Measurements from ENCODE around the gene PIN1. TPM values are rescaled to one million over a fixed set of nuclear protein-coding genes. Genes with fewer than 3 reads are reported as not detected.
"Not testable (repeated sequence)": the region's sequence is repeated elsewhere in the genome, so short reads cannot be mapped to it uniquely, and the experiment has no call there.

Gene PIN1
- total RNA-seq, 1 experiment from 2014 or later: 61.4 TPM

DNA sequence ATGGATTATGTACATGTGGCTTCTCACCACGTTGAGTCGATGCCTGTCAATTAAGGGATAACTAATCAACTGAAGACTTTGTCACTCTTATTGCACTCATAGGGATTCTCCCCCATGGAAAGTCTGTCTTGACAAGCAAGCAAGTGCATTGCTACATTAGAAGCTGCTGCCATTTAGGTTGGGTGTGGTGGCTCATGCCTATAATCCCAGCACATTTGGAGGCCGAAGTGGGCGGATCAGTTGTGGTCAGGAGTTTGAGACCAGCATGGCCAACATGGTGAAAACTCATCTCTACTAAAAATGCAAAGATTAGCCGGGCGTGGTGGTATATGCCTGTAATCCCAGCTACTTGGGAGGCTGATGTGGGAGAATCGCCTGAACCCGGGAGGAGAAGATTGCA lies 48.3 kb upstream of the PIN1 start:
- Mint-ChIP-seq H3K4me1 (ENCODE audit: insufficient read depth, unreplicated experiment) (peaks cover 16% of the 10 kb centered on the region), H3K36me3 (ENCODE audit: insufficient read depth, unreplicated experiment) (peaks cover 7% of the 10 kb centered on the region), H3K9me3 (ENCODE audit: unreplicated experiment) (no peaks in the 10 kb centered on the region), H3K27me3 (ENCODE audit: insufficient read depth, unreplicated experiment) (no peaks in the 10 kb centered on the region), H3K4me3 (ENCODE audit: unreplicated experiment) (peak overlapping the region; percentile 93), H3K27ac (ENCODE audit: low read depth, unreplicated experiment) (no peak overlapping the region)
- DNase-seq (ENCODE audit: unreplicated experiment): no peak
- POLR2A ChIA-PET: interaction anchor here (0.6 to 1.3 kb wide), 2 partner anchors 41 to 139 kb away, joined by 3 to 4 read pairs; partner anchors contain the start of gene UBL5
- no TSS peak for BruUV-seq (replicated peaks)
- intact Hi-C loops (cut with micrococcal nuclease): no loop called here
- TF ChIP-seq, protein P1, sequence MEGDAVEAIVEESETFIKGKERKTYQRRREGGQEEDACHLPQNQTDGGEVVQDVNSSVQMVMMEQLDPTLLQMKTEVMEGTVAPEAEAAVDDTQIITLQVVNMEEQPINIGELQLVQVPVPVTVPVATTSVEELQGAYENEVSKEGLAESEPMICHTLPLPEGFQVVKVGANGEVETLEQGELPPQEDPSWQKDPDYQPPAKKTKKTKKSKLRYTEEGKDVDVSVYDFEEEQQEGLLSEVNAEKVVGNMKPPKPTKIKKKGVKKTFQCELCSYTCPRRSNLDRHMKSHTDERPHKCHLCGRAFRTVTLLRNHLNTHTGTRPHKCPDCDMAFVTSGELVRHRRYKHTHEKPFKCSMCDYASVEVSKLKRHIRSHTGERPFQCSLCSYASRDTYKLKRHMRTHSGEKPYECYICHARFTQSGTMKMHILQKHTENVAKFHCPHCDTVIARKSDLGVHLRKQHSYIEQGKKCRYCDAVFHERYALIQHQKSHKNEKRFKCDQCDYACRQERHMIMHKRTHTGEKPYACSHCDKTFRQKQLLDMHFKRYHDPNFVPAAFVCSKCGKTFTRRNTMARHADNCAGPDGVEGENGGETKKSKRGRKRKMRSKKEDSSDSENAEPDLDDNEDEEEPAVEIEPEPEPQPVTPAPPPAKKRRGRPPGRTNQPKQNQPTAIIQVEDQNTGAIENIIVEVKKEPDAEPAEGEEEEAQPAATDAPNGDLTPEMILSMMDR (IDR thresholded peaks at IDR 0.05; ENCODE audit: unreplicated experiment): no peak
- CTCF ChIA-PET: interaction anchor here (0.7 to 0.8 kb wide), 3 partner anchors 161 to 1169 kb away, joined by 3 to 4 read pairs (median 3); no protein-coding TSS in a partner anchor

DNA sequence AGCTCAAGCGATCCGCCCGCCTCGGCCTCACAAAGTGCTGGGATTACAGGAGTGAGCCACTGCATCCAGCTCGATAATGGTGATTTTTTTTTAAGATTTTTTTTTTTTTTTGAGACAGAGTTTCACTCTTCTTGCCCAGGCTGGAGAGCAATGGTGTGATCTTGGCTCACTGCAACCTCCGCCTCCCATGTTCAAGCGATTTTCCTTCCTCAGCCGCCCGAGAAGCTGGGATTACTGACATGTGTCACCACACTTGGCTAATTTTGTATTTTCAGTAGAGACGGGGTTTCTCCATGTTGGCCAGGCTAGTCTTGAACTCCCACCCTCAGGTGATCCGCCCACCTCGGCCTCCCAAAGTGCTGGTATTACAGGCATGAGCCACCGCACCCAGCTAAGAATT lies 46.5 kb upstream of the PIN1 start:
- H3K36me3 Mint-ChIP-seq (ENCODE audit: insufficient read depth, unreplicated experiment); BruUV-seq (replicated peaks); H3K4me3 Mint-ChIP-seq (ENCODE audit: unreplicated experiment); DNase-seq (ENCODE audit: unreplicated experiment); H3K27ac Mint-ChIP-seq (ENCODE audit: low read depth, unreplicated experiment); intact Hi-C loops (cut with micrococcal nuclease); H3K27me3 Mint-ChIP-seq (ENCODE audit: insufficient read depth, unreplicated experiment); H3K9me3 Mint-ChIP-seq (ENCODE audit: unreplicated experiment): not testable (repeated sequence)
- peaks cover 16% of the 10 kb centered on the region for H3K4me1 Mint-ChIP-seq (ENCODE audit: insufficient read depth, unreplicated experiment)
- ChIA-PET POLR2A (interaction anchor here (1.4 kb wide), 1 partner anchor 166 kb away, joined by 5 read pairs; no protein-coding TSS in a partner anchor), CTCF (interaction anchor here (0.5 to 1.8 kb wide), 12 partner anchors 10 to 1505 kb away, joined by 3 to 11 read pairs (median 4); no protein-coding TSS in a partner anchor)

DNA sequence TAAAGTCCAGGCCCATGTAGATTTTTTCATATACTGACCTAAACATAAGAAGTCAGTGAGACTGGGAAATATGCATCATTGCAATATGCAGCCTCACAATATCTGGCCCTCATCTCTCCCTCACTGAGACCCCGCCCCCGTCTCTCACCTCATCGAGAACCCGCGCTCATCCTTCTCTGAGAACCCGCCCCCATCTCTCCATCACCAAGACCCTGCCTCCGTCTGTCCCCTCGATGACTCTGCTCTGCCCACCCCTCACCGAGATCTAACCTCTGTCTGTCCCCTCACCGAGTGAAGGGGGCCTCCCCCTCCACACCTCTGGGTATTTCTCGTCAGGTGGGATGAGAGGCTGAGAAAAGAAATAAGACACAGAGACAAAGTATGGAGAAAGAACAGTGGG lies 46.1 kb upstream of the PIN1 start:
- H3K36me3 Mint-ChIP-seq (ENCODE audit: insufficient read depth, unreplicated experiment): peaks cover 7% of the 10 kb centered on the region
- intact Hi-C loops (cut with micrococcal nuclease): no loop called here
- H3K9me3 Mint-ChIP-seq (ENCODE audit: unreplicated experiment): no peaks in the 10 kb centered on the region
- no TSS peak for BruUV-seq (replicated peaks)
- no peaks in the 10 kb centered on the region for H3K27me3 Mint-ChIP-seq (ENCODE audit: insufficient read depth, unreplicated experiment)
- ChIA-PET CTCF (interaction anchor here (0.6 to 1.8 kb wide), 7 partner anchors 10 to 1480 kb away, joined by 3 to 11 read pairs (median 4); no protein-coding TSS in a partner anchor), POLR2A (interaction anchor here (1.4 kb wide), 1 partner anchor 167 kb away, joined by 5 read pairs; no protein-coding TSS in a partner anchor)
- TF ChIP-seq, protein P1 (IDR thresholded peaks at IDR 0.05; ENCODE audit: unreplicated experiment): no peak
- H3K4me1 Mint-ChIP-seq (ENCODE audit: insufficient read depth, unreplicated experiment): peaks cover 16% of the 10 kb centered on the region
- no peak overlapping the region for H3K4me3 Mint-ChIP-seq (ENCODE audit: unreplicated experiment)
- H3K27ac Mint-ChIP-seq (ENCODE audit: low read depth, unreplicated experiment): no peak overlapping the region
- no peak for DNase-seq (ENCODE audit: unreplicated experiment)

DNA sequence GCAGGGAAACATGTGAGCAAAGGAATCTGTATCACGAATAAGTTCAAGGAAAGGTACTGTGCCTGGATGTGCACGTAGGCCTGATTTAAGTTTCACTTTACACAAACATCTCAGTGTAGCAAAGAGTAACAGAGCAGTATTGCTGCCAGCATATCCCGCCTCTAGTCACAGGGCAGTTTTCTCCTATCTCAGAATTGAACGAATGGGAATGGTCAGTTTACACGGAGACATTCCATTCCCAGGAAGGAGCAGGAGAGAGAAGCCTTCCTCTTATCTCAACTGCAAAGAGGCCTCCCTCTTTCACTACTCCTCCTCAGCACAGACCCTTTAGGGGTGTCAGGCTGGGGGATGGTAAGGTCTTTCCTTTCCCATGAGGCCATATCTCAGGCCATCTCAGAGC lies 45.5 kb upstream of the PIN1 start:
- H3K36me3 Mint-ChIP-seq (ENCODE audit: insufficient read depth, unreplicated experiment); DNase-seq (ENCODE audit: unreplicated experiment); intact Hi-C loops (cut with micrococcal nuclease); H3K4me3 Mint-ChIP-seq (ENCODE audit: unreplicated experiment); H3K27me3 Mint-ChIP-seq (ENCODE audit: insufficient read depth, unreplicated experiment); H3K9me3 Mint-ChIP-seq (ENCODE audit: unreplicated experiment); BruUV-seq (replicated peaks); H3K27ac Mint-ChIP-seq (ENCODE audit: low read depth, unreplicated experiment): not testable (repeated sequence)
- H3K4me1 Mint-ChIP-seq (ENCODE audit: insufficient read depth, unreplicated experiment): peaks cover 16% of the 10 kb centered on the region
- ChIA-PET CTCF (interaction anchor here (0.6 to 2.5 kb wide), 8 partner anchors 142 to 584 kb away, joined by 4 to 23 read pairs (median 8); partner anchors contain the start of gene ZNF121), POLR2A (interaction anchor here (1.9 kb wide), 1 partner anchor 204 kb away, joined by 6 read pairs; no protein-coding TSS in a partner anchor)

DNA sequence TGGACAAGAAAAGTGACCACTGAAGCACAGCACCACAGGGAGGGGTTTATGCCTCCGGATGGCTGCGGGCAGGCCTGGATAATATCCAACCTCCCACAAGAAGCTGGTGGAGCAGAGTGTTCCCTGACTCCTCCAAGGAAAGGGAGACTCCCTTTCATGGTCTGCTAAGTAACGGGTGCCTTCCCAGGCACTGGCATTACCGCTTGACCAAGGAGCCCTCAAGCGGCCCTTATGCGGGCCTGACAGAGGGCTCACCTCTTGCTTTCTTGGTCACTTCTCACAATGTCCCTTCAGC lies 44.1 kb upstream of the PIN1 start:
- not testable (repeated sequence) for H3K27ac Mint-ChIP-seq (ENCODE audit: low read depth, unreplicated experiment); BruUV-seq (replicated peaks); H3K36me3 Mint-ChIP-seq (ENCODE audit: insufficient read depth, unreplicated experiment); DNase-seq (ENCODE audit: unreplicated experiment); H3K4me1 Mint-ChIP-seq (ENCODE audit: insufficient read depth, unreplicated experiment); H3K27me3 Mint-ChIP-seq (ENCODE audit: insufficient read depth, unreplicated experiment); H3K9me3 Mint-ChIP-seq (ENCODE audit: unreplicated experiment)
- intact Hi-C loops (cut with micrococcal nuclease): loop anchor here (5.0 to 10.0 kb wide), 2 partner anchors 356 to 479 kb away; partner anchors contain the start of gene ZNF266
- H3K4me3 Mint-ChIP-seq (ENCODE audit: unreplicated experiment): peak overlapping the region; percentile 87
- CTCF ChIA-PET: interaction anchor here (0.6 to 2.5 kb wide), 14 partner anchors 7 to 656 kb away, joined by 3 to 23 read pairs (median 4); partner anchors contain the start of gene ZNF121
- POLR2A ChIA-PET: interaction anchor here (0.6 to 1.9 kb wide), 5 partner anchors 22 to 1127 kb away, joined by 3 to 6 read pairs (median 4); partner anchors contain the start of gene ZNF846

Data from MCF 10A (cell line).